Ectodermal cell (in vitro differentiated cells): ENCODE data around the gene WDR77.

Source experiments
- H3K27ac ChIP-seq: 2 replicates; pipeline ENCODE4 v1.7.0; 2013; ENCODE audit warnings: mild to moderate bottlenecking, low read depth, low read length; ENCODE audit not compliant: insufficient read depth, poor library complexity, severe bottlenecking
- H3K27me3 ChIP-seq: 2 replicates; pipeline ENCODE4 v1.7.0; 2013; ENCODE audit warnings: mild to moderate bottlenecking, low read length; ENCODE audit not compliant: insufficient read depth, control insufficient read depth, poor library complexity, severe bottlenecking
- H3K36me3 ChIP-seq: one replicate; pipeline ENCODE4 v1.7.0; 2013; ENCODE audit warnings: low read length; ENCODE audit not compliant: control insufficient read depth, insufficient read depth
- H3K4me1 ChIP-seq: one replicate; pipeline ENCODE4 v1.7.0; 2013; ENCODE audit warnings: low read length; ENCODE audit not compliant: control insufficient read depth, insufficient read depth
- H3K4me3 ChIP-seq: 2 replicates; pipeline ENCODE4 v1.7.0; 2013; ENCODE audit warnings: low read depth, low read length, control low read depth; ENCODE audit not compliant: insufficient read depth
- H3K9me3 ChIP-seq: 2 replicates; pipeline ENCODE4 v1.7.0; 2013; ENCODE audit warnings: mild to moderate bottlenecking, low read length, moderate library complexity; ENCODE audit not compliant: control insufficient read depth
- WGBS, 2 experiments: methylation state at CpG; one replicate each; pipeline ENCODE4 v1.1.7; 2013; ENCODE audit warnings: missing lambda C conversion rate in 2 of 2; 5-methylcytosine and 5-hydroxymethylcytosine counted together

Gene WDR77

GRCh38 chr1:111471012-111471411, 22.0 kb upstream of the WDR77 start:
- Histone ChIP-seq H3K4me1 (no peaks in the 10 kb centered on the region), H3K27ac (no peak overlapping the region), H3K36me3 (no peaks in the 10 kb centered on the region), H3K4me3 (no peak overlapping the region), H3K9me3 (no peaks in the 10 kb centered on the region), H3K27me3 (no peaks in the 10 kb centered on the region)
- 86 to 92% methylated on average over 3 of the region's 3 CpGs for WGBS, 2 experiments

DNA sequence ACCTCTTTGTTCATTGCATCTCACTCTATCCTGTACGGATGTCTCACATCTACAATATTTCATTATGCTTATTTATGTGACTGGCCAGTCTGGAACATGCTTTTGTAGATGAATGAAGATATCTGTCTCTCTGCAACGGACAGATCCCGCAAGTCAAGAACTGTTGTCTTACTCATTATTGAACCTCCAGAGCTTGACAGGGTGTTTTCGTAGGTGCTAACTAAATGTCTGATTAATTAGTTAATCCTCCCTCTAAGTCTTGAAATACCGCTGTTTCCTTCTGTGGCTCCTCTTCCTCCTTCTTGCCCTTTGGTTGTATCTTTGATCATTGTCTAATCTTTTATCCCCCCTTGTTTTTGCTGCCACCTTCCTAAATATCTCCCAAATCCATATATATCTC, 21.5 kb upstream of the WDR77 start:
- Histone ChIP-seq H3K27me3 (no peaks in the 10 kb centered on the region), H3K27ac (no peak overlapping the region), H3K9me3 (no peaks in the 10 kb centered on the region), H3K4me3 (no peak overlapping the region), H3K36me3 (no peaks in the 10 kb centered on the region), H3K4me1 (no peaks in the 10 kb centered on the region)
- 91 to 98% methylated on average over 5 of the region's 5 CpGs for WGBS, 2 experiments

- Histone ChIP-seq H3K27ac (no peak overlapping the region), H3K36me3 (no peaks in the 10 kb centered on the region), H3K4me3 (no peak overlapping the region), H3K27me3 (no peaks in the 10 kb centered on the region), H3K4me1 (no peaks in the 10 kb centered on the region), H3K9me3 (no peaks in the 10 kb centered on the region)
Measured at GRCh38 chr1:111469539-111469938, 20.5 kb upstream of the WDR77 start.

- no peak overlapping the region for H3K4me3 ChIP-seq
- no peaks in the 10 kb centered on the region for H3K9me3 ChIP-seq
- no peaks in the 10 kb centered on the region for H3K36me3 ChIP-seq
- H3K4me1 ChIP-seq, result no peaks in the 10 kb centered on the region
- H3K27me3 ChIP-seq, result no peaks in the 10 kb centered on the region
- H3K27ac ChIP-seq, result no peak overlapping the region
Measured at GRCh38 chr1:111468717-111469100, 19.7 kb upstream of the WDR77 start.

- 90 to 92% methylated on average over 2 of the region's 2 CpGs for WGBS, 2 experiments
- no peaks in the 10 kb centered on the region for H3K27me3 ChIP-seq
- H3K9me3 ChIP-seq, result no peaks in the 10 kb centered on the region
- no peak overlapping the region for H3K4me3 ChIP-seq
- H3K27ac ChIP-seq, result no peak overlapping the region
- H3K36me3 ChIP-seq, result no peaks in the 10 kb centered on the region
- H3K4me1 ChIP-seq, result no peaks in the 10 kb centered on the region
Measured at GRCh38 chr1:111467865-111468716, 19.0 kb upstream of the WDR77 start.

DNA sequence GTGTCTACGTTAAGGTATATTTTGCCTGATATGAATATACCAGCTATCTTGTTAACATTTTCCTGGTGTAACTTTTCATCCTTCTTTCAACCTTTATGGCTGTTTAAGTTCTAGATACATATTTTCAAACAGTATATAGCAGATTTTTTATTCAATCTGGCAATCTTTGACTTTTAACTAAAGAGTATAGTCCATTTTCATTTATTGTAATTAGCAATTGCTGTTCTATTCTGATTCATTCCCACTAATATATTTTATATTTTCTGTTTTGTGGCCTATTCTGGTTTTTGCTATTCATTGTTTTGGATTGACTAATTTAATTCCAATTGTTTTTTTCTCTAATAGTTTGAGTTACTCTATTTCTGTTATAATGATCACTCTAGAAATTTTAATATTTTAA, 17.4 kb upstream of the WDR77 start:
- whole genome bisulfite sequencing, 2 experiments, result 0% methylated on average over 1 of the region's 1 CpG; no CpG with 5 or more reads in 1 of the 2 experiments
- Histone ChIP-seq H3K27ac (no peak overlapping the region), H3K4me1 (no peaks in the 10 kb centered on the region), H3K9me3 (no peaks in the 10 kb centered on the region), H3K36me3 (peaks cover 8% of the 10 kb centered on the region), H3K4me3 (no peak overlapping the region), H3K27me3 (no peaks in the 10 kb centered on the region)

DNA sequence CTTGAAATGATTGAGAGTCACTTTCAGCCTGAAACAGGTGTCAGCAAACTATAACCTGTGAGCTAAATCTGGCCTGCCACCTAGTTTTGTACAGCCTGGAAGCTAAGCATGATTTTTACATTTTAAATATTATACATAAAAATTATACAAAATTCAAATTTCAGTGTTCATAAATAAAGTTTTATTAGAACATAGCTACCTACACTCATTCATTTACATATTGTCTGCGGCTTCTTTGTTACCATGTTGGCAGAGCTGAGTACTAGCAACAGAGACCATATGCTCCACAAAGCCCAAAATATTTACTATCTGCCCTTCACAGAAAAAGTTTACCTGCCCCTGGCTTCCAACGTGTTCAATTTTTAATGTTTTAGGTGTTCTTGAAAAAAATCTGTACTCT, 16.7 kb upstream of the WDR77 start:
- H3K4me3 ChIP-seq, result no peak overlapping the region
- WGBS, 2 experiments, result 85 to 88% methylated on average over 1 to 2 of the region's 2 CpGs
- no peaks in the 10 kb centered on the region for H3K4me1 ChIP-seq
- no peak overlapping the region for H3K27ac ChIP-seq
- H3K27me3 ChIP-seq, result no peaks in the 10 kb centered on the region
- peaks cover 12% of the 10 kb centered on the region for H3K36me3 ChIP-seq
- no peaks in the 10 kb centered on the region for H3K9me3 ChIP-seq

- H3K9me3 ChIP-seq, result no peaks in the 10 kb centered on the region
- H3K4me1 ChIP-seq, result no peaks in the 10 kb centered on the region
- 95% methylated on average over 4 of the region's 4 CpGs for WGBS, 2 experiments
- H3K4me3 ChIP-seq, result no peak overlapping the region
- H3K27ac ChIP-seq, result no peak overlapping the region
- peaks cover 28% of the 10 kb centered on the region for H3K36me3 ChIP-seq
- no peaks in the 10 kb centered on the region for H3K27me3 ChIP-seq
Measured at GRCh38 chr1:111463029-111463683, 14.1 kb upstream of the WDR77 start.

DNA sequence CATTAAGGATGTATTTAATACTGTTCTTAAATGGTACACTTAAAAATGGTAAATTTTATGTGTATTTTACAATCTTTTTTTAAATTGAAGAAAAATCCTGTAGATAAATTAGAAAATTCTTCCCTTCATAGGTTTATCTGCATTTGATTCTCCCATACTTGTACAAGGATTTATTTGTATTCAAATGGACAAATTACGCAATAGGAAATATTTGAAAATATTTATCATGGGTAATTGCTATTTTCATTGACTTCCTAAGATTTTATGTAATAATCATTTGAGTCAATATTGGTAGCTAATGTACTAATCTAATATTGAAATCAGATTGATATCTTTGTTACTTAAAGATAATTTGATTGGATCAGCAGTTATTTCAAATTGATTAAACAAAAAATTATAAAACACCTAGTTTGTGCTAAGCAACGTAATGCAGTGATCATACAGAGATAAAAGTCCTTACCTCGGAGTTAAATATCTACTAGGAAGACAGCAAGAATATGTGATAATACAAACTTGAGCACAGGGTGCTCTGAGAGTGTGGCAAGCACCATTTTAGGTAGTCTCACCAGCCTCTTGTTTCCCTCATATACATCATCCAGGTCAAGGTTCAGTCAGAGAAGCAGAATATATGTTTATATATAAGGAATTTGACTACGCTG, 13.4 kb upstream of the WDR77 start:
- Histone ChIP-seq H3K4me1 (no peaks in the 10 kb centered on the region), H3K27ac (no peak overlapping the region), H3K9me3 (no peaks in the 10 kb centered on the region), H3K27me3 (no peaks in the 10 kb centered on the region), H3K4me3 (no peak overlapping the region), H3K36me3 (peaks cover 32% of the 10 kb centered on the region)
- WGBS, 2 experiments, result 95 to 99% methylated on average over 3 to 4 of the region's 4 CpGs

GRCh38 chr1:111461765-111462164, 12.7 kb upstream of the WDR77 start:
- Histone ChIP-seq H3K4me1 (no peaks in the 10 kb centered on the region), H3K4me3 (no peak overlapping the region), H3K27me3 (no peaks in the 10 kb centered on the region), H3K9me3 (no peaks in the 10 kb centered on the region), H3K27ac (no peak overlapping the region), H3K36me3 (peaks cover 32% of the 10 kb centered on the region)
- 96 to 97% methylated on average over 4 to 6 of the region's 6 CpGs for WGBS, 2 experiments
